Lung microvascular endothelial cell (primary cell): ENCODE measurements around the gene FYN. TPM values are rescaled to one million over a fixed set of nuclear protein-coding genes. Genes with fewer than 3 reads are reported as not detected.
"Not testable (repeated sequence)": the region's sequence is repeated elsewhere in the genome, so short reads cannot be mapped to it uniquely, and the experiment has no call there.

Source experiments
- DNase-seq, 2 donors: peaks; one replicate each; pipeline versions ENCODE4 v3.0.0 to v3.0.0-alpha.2; 2010; ENCODE audit warnings: low read depth in 2 of 2
- total RNA-seq: library from RNA; depleted of rRNA; stranded (reverse); fragments of >200 nt; gene quantifications from 2 replicates; pipeline ENCODE4 v1.2.1, GENCODE V29; 2014

Gene FYN
- total RNA-seq, 1 donor from 2014 or later = 77.0 TPM

GRCh38 chr6:111792241-111792640 is 81.0 kb downstream of the FYN start:
- DNase-seq = no peak

DNA sequence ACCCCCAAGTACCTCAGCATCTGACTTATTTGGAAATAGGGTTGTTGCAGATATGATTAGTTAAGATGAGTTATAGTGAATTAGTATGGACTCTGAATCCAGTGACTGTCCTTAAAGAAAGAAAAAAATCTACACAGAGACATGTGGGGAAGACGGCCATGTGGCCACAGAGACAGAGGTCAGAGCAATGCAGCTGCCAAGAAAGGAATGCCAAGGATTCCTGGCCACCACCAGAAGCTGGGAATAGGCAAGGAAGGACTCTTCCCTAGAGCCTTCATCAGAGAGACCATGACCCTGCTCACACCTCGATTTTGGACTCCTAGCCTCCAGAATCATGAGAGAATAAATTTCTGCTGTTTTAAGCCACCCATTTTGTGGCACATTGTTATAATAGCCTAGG is 81.8 kb downstream of the FYN start:
- peak in 1 of 2 donors; percentile 23 for DNase-seq

- DNase-seq = no peak
Measured at GRCh38 chr6:111789598-111789997, 83.7 kb downstream of the FYN start.

DNA sequence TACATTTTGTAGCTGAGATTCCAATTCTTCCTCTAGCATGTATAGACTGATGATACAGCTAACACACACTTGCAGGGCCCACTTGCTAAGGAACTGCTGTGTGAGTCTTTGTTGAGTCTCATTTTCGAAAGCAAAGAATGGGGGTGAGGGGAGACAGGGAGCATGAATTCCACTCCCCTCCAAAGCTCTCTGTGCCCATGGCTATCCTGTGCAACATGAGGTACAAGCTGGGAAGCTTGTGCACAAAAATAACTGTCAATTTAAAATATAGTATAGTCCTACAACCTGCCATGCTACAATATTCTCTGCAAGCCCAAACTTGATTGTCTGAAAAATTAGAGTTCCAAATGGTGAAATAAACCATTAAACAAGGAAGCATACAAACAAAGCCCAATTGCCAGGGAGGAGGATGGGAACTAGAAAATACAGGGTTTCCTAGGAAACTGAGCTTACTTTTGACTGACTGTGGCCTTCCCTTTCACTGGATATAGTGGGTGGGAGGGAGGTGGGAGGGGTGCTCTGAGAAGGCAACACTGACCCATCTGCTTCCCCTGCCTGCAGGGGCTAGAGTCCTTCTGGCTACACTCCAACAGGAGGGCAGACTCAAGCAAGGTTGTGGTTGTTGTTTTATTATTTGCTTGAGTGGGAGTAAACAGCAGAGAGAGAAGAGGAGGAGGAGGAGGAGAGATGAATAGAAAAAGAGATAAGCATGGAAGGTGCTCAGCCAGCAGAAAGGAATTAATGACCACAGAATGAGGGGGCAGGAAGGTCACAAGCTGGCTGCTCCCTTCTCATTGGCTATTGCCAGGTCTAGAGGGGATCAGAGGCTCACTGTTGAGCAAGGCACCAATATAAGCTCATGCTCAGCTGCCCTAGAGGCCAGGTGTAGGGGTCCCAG is 84.6 kb downstream of the FYN start:
- no peak for DNase-seq

DNA sequence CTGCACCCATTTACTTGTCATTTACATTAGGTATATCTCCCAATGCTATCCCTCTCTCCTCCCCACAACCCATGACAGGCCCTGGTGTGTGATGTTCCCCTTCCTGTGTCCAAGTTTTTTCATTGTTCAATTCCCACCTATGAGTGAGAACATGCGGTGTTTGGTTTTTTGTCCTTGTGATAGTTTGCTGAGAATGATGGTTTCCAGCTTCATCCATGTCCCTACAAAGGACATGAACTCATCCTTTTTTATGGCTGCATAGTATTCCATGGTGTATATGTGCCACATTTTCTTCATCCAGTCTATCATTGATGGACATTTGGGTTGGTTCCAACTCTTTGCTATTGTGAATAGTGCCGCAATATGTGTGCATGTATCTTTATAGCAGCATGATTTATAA is 87.1 kb downstream of the FYN start:
- not testable (repeated sequence) for DNase-seq

GRCh38 chr6:111784433-111784832 is 88.8 kb downstream of the FYN start:
- DNase-seq = peak; percentile 63 to 90

DNA sequence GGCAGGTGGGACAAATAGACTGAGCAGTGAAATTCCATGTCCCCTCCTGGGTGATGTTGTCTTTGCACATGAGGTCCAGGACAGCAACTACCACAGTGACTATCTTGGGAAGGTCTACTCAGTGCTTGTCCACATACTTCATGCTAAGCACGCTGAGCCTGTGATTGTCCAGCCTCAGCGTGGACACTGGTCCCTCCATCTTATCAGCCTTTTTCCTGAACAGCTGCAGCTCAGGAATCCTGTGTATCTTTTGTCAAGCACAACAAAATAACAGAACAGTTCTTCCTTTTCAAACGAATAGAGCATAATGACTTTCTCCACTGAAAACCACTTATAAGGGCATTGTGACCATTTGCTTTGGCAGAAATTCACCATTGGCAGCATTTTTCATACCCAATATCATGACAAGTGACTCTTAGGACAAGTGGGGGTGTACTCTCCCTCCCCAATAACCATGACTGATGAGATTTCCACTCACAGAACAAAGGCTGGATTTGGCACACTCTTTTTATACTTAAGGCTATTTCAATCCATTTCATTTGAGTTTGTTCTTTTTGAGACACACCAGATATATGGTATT is 90.3 kb downstream of the FYN start:
- DNase-seq = no peak

GRCh38 chr6:111782192-111782809 is 91.0 kb downstream of the FYN start:
- DNase-seq = no peak

GRCh38 chr6:111781041-111781708 is 92.1 kb downstream of the FYN start:
- DNase-seq = no peak

DNA sequence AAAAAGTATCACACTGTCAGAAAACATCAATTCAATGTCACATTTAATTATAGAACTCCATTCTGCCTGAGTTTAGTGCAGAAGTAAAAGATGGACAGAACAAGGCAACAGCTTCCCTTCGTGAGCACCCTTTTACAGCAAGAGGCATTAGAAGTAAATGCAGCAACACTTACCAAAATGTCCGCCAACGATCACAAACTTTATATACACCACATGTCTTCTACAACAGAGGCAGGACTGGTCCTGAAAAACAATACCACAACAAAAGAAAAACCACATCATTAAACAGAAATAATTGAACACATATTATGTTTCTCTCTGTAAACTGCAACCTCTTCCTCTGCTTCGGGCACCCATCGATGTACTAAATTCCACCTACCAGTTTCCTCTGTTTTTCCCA is 92.9 kb downstream of the FYN start:
- no peak for DNase-seq

GRCh38 chr6:111779660-111780059 is 93.6 kb downstream of the FYN start:
- DNase-seq = no peak

- no peak for DNase-seq
Measured at GRCh38 chr6:111779031-111779430, 94.2 kb downstream of the FYN start.

- DNase-seq = no peak
Measured at GRCh38 chr6:111777357-111777756, 95.9 kb downstream of the FYN start.

DNA sequence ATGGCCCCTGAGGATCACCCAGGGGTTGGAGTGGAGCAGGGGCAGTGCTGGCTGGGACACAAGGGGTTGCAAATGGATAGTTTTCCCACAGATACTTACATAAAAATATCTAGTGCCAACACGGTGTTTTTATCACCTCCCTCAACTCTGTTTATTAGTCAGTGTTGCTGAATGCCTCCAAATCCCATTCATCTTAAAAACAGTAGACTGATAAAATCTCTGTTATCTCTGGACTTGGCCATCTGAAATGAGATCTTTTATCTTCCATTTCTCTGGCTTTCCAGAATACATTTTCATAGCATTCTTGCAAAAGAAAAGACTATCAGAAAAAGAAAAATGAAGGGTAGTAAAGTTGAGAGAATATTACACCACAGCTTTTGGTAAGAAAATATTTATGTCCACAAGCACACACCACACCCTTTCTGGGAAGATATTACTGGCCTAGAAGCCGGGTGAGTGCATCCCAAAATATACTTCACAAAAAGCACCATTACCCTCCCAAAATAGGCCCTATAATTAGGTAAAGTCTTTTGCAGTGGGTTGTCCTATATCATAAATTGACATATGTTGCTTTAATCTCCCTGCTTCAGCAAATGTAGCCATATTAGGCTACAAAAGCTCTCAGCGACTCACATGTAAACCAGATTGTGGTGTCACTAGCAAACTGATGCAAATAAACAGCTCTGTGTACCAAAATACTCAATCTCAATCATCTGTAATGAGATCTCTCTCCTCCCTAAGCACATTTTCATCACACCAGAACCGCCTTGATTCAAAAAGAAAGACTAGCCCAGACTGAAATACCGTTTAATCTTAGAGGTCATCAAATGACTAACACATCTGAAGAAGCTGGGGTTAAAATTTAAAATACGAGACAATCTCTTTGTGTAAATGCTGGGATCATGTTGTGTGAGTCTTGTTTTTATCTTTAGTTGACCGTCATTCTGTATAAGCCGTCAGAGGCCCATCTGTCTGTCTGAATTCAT is 96.7 kb downstream of the FYN start:
- no peak for DNase-seq

GRCh38 chr6:111775145-111775922 is 97.9 kb downstream of the FYN start:
- no peak for DNase-seq

- no peak for DNase-seq
Measured at GRCh38 chr6:111774346-111774703, 98.9 kb downstream of the FYN start.

DNA sequence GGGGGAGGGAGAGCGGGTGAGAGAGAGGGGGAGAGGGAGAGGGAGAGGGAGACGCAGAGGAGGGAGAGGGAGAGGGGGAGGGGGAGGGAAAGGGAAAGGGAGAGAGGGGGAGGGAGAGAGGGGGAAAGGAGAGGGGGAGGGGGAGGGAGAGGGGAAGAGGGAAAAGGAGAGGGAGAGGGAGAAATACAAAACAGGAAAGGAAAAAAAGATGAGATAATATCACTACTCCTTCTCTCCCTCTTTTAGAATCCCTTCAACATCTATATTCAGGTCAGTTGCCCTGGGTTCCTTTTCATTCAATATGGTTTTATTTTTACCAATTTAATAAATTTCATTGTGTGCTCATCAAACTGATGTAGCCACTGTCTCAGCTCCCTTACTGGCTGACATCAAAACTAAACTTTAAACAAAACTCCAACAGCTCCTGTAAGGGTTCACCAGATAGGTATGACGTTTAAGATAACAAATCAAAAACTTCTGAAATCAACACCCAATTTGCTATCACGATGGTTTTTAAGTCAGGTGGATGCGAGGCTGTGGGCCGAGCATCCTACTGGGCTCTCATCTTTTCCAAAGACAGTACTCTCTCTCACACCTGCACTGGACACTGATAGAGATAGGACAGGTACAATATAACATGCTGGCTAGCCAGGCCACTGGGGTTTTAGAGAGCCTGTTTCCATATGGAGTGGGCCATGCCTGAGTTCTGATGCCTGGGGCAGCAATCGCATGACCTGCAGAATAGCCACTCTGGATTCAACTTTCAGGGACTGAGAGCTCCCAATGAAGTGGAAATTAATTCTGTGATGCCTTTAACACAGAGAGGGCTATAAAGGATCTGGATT is 99.5 kb downstream of the FYN start:
- DNase-seq = no peak

DNA sequence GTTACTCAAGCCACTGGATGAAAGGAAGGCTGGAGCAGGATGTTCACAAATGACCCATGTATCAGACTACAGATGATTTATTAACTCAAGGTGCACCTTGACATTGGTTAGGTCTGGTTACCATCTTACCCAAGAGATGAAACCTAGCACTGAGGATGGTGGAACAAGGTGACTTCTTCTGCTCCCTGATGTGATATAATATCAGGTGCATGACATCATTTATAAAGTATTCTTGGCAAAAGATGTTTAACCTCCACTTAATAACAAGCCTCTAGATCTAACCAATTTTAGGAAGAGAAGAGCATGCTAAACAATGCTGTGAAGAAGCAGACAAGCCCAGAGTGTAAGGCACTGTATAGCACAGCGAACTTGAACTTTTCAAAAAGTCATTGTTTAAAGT is 100.9 kb downstream of the FYN start:
- DNase-seq = no peak

DNA sequence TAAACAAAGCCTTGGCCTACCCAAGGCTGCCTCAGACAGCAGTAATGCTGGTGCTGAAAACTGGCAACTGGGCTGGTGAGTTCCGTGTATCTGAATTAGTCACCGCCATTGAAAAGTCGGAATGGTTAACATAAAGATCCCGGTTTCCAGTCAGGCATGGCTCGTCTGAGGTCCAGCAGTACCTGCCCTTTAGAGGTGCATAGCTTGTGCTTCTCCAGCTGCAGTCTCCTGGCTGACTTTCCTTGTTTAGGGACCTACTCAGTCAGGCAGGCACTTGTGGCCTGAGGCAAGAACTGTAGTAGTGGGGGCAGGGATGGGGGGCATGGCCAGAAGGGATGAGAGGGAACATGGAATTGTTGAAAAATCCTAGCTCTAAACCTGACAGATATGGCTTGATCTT is 101.6 kb downstream of the FYN start:
- DNase-seq = no peak
